Gastrocnemius medialis (tissue), 4 donors: ENCODE data around the gene PER3. TPM values are rescaled to one million over a fixed set of nuclear protein-coding genes. Genes with fewer than 3 reads are reported as not detected.

ENCODE experiments used
- ATAC-seq, 2 donors: fragments of 150-250 bp; one replicate each; pipeline ENCODE4 v1.9.1; 2016
- DNase-seq, 2 donors: peaks; one replicate each; pipeline ENCODE4 v3.0.0-alpha.2; 2019
- H3K27ac ChIP-seq, 4 donors: fragments of 200-600 bp; sonication (generic); 1 replicate in 1 of 4; 2 replicates in 3 of 4; pipeline ENCODE4 v1.5.1; 2016 to 2018; ENCODE audit warnings: mild to moderate bottlenecking in 2 of 4, moderate library complexity in 1 of 4
- H3K27me3 ChIP-seq, 3 donors: fragments of 200-600 bp; sonication (generic) in 2 of 3; 1 replicate in 1 of 3; 2 replicates in 2 of 3; pipeline versions ENCODE4 v1.5.1 to v1.6.0; 2016 to 2019; ENCODE audit warnings: mild to moderate bottlenecking in 1 of 3, moderate library complexity in 1 of 3
- H3K36me3 ChIP-seq, 2 donors: fragments of 200-600 bp; sonication (generic) in 1 of 2; one replicate each; pipeline ENCODE4 v1.5.1; 2017 to 2018
- H3K4me1 ChIP-seq, 2 donors: fragments of 200-600 bp; sonication (generic) in 1 of 2; one replicate each; pipeline ENCODE4 v1.5.1; 2016 to 2017; ENCODE audit warnings: mild to moderate bottlenecking in 2 of 2
- H3K4me3 ChIP-seq, 4 donors: fragments of 200-600 bp; sonication (generic) in 3 of 4; 1 replicate in 1 of 4; 2 replicates in 3 of 4; pipeline ENCODE4 v1.5.1; 2016 to 2019; ENCODE audit warnings: mild to moderate bottlenecking in 2 of 4
- H3K9me3 ChIP-seq, 3 donors: fragments of 200-600 bp; sonication (generic) in 2 of 3; 1 replicate in 1 of 3; 2 replicates in 2 of 3; pipeline ENCODE4 v1.5.1; 2016 to 2019
- POLR2A ChIP-seq, 2 donors: fragments of 450-650 bp; IDR thresholded peaks; one replicate each; pipeline ENCODE4 v1.6.1; 2017; ENCODE audit warnings: antibody characterized with exemption in 2 of 2, mild to moderate bottlenecking in 2 of 2, moderate library complexity in 2 of 2
- in situ Hi-C, 4 donors: fragments of 200-750 bp; cut with MboI; loops; one replicate each; pipeline versions ENCODE4 v1.15.0 to v1.8.0; 2017; ENCODE audit warnings: low sequenced_read_pairs in 4 of 4
- intact Hi-C: fragments of 100-400 bp; cut with DNase I; formaldehyde crosslinking; loops from one replicate; pipeline ENCODE4 v1.15.1; 2023; ENCODE audit warnings: low total_unique reads
- total RNA-seq, 4 donors: library from RNA; depleted of rRNA; stranded (reverse); fragments of >200 nt; gene quantifications; one replicate each; pipeline versions ENCODE4 v1.1.0 to v1.2.3, GENCODE V29; 2016
- TF ChIP-seq, protein P1 (sequence below), 5 experiments: fragments of 450-650 bp in 3 of 5; fragments of 200-600 bp in 2 of 5; sonication (generic) in 2 of 5; IDR thresholded peaks in 4 of 5; conservative IDR thresholded peaks in 1 of 5; 1 replicate in 4 of 5; 2 replicates in 1 of 5; pipeline ENCODE4 v1.5.1; 2016 to 2019; ENCODE audit warnings: antibody characterized with exemption in 5 of 5, mild to moderate bottlenecking in 3 of 5, moderate library complexity in 3 of 5

Gene PER3
- total RNA-seq: 1 to 10 TPM; 3.7 to 7.1 (median 5.5) TPM

DNA sequence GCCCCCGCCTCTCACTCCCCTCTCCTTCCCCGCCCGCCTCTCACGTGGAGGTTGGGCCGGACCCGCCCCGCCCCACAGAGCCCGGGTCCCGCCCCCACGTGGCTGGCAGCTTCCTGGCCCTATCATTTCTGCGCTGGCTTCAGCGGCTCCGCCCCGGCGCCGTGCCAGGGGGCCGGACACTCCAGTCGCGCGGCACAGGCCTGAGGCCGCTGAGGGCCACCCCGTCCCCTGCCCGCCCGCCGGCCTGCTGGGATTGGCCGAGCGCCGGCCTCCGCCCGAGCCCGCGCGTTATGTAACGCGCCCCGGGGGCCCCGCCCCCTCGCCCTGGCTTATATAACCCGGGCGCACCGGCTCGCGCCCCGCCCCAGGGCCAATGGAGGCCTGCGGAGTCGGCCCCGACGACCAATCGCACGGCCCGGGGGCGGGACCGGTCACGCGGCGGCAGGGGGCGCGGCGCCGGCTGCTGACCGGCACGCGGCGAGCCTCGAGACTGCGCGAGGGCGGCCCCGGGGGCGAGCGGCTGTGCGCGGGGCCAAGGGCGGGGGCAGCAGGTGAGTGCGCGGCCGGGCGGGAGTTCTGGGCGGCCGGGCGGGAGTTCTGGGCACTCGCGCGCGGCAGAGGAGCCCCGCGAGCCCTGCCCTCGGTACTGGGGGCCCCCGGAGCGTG is at the start of gene PER3:
TSS of gene PER3 (plus strand) at position 466 of the 666 bp plus-strand sequence. CDS start 587 bp downstream, outside the sequence.
- peaks cover 2 to 46% of the 10 kb centered on the region in 2 donors for H3K36me3 ChIP-seq
- H3K4me1 ChIP-seq: peaks cover 15 to 26% of the 10 kb centered on the region in 2 donors
- peak; percentile 93 to 98 for DNase-seq

DNA sequence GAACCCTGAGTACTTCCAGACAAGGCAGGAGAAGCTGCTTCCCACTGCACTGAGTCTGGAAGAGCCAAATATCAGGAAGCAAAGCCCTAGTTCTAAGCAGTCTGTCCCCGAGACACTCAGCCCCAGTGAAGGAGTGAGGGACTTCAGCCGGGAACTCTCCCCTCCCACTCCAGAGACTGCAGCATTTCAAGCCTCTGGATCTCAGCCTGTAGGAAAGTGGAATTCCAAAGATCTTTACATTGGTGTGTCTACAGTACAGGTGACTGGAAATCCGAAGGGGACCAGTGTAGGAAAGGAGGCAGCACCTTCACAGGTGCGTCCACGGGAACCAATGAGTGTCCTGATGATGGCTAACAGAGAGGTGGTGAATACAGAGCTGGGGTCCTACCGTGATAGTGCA is 46.0 kb upstream of the PER3 start:
- ATAC-seq: no peak
- in situ Hi-C loops: no loop called here

More for the DNA sequence above, at the start of gene PER3:
- peak within 1 kb of the TSS; percentile 71 to 80 (median 78) for H3K4me3 ChIP-seq
- ATAC-seq: peak; percentile 86 to 87
- in situ Hi-C loops: no loop called here
- H3K9me3 ChIP-seq: no peaks in the 10 kb centered on the region
- no peaks in the 10 kb centered on the region for H3K27me3 ChIP-seq
- H3K27ac ChIP-seq: peak within 1 kb of the TSS; percentile 95 to 98 (median 98)
- TF ChIP-seq, protein P1, sequence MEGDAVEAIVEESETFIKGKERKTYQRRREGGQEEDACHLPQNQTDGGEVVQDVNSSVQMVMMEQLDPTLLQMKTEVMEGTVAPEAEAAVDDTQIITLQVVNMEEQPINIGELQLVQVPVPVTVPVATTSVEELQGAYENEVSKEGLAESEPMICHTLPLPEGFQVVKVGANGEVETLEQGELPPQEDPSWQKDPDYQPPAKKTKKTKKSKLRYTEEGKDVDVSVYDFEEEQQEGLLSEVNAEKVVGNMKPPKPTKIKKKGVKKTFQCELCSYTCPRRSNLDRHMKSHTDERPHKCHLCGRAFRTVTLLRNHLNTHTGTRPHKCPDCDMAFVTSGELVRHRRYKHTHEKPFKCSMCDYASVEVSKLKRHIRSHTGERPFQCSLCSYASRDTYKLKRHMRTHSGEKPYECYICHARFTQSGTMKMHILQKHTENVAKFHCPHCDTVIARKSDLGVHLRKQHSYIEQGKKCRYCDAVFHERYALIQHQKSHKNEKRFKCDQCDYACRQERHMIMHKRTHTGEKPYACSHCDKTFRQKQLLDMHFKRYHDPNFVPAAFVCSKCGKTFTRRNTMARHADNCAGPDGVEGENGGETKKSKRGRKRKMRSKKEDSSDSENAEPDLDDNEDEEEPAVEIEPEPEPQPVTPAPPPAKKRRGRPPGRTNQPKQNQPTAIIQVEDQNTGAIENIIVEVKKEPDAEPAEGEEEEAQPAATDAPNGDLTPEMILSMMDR (IDR thresholded peaks at IDR 0.05 in 4 of 5, conservative IDR thresholded peaks at IDR 0.05 in 1 of 5): peak in 2 of 5 experiments; percentile 12 to 59
- TF ChIP-seq POLR2A (IDR thresholded peaks at IDR 0.05): peak; percentile 94 to 96
- intact Hi-C loops: loop anchor here (1.0 to 5.0 kb wide), 2 partner anchors 13 to 1093 kb away; partner anchors contain the start of genes ENO1 and VAMP3

DNA sequence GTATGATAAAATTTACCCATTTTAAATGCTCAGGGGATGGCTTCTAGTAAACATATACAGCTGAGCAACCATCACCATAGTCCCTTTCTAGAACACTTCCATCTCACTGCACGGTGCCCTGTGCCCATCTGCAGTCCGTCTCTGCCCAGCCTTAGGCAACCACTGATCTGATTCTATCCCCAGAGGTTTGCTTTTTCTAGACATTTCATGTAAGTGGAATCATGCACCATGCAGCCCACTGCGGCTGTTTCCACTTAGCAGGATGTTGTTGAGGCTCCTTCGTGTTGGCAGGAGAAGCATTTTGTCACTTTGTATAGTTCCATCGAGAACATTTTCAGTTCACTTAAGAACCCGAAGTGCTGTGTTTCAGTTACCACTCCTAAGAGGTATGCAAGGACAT is 40.7 kb upstream of the PER3 start:
- intact Hi-C loops (no loop called here), in situ Hi-C loops (no loop called here)
- TF ChIP-seq, protein P1 (IDR thresholded peaks at IDR 0.05 in 4 of 5, conservative IDR thresholded peaks at IDR 0.05 in 1 of 5): no peak
- TF ChIP-seq POLR2A (IDR thresholded peaks at IDR 0.05): no peak
- Histone ChIP-seq H3K4me3 (no peak overlapping the region), H3K36me3 (no peaks in the 10 kb centered on the region), H3K4me1 (no peaks in the 10 kb centered on the region), H3K27ac (no peak overlapping the region), H3K9me3 (no peaks in the 10 kb centered on the region), H3K27me3 (no peaks in the 10 kb centered on the region)
- ATAC-seq (no peak), DNase-seq (no peak)

More for the DNA sequence above, 46.0 kb upstream of the PER3 start:
- intact Hi-C loops: no loop called here
- TF ChIP-seq POLR2A (IDR thresholded peaks at IDR 0.05): no peak
- Histone ChIP-seq H3K27me3 (no peaks in the 10 kb centered on the region), H3K4me1 (no peaks in the 10 kb centered on the region), H3K36me3 (no peaks in the 10 kb centered on the region), H3K27ac (no peak overlapping the region), H3K4me3 (no peak overlapping the region), H3K9me3 (no peaks in the 10 kb centered on the region)
- DNase-seq: no peak

DNA sequence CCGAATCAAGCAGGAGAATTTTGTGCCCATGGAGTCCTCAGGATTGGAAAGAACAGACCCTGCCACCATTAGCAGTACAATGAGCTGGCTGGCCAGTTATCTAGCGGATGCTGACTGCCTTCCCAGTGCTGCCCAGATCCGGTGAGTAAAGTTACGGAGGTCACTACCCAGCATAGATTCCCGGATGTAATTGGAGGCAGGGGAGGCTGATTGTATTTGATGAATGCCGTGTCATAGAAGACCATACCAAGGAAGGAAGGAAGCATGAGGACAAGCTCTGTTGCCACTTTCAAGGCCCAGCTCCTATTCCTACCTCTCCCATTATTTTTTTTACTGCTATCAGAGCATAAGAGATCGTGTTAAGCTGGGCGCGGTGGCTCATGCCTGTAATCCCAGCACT is 39.2 kb upstream of the PER3 start:
- in situ Hi-C loops: loop anchor here in 1 of 4 donors (5.0 kb wide), 1 partner anchor 73 kb away; no protein-coding TSS in a partner anchor
- no peak for TF ChIP-seq POLR2A (IDR thresholded peaks at IDR 0.05)
- TF ChIP-seq, protein P1 (IDR thresholded peaks at IDR 0.05 in 4 of 5, conservative IDR thresholded peaks at IDR 0.05 in 1 of 5): no peak

DNA sequence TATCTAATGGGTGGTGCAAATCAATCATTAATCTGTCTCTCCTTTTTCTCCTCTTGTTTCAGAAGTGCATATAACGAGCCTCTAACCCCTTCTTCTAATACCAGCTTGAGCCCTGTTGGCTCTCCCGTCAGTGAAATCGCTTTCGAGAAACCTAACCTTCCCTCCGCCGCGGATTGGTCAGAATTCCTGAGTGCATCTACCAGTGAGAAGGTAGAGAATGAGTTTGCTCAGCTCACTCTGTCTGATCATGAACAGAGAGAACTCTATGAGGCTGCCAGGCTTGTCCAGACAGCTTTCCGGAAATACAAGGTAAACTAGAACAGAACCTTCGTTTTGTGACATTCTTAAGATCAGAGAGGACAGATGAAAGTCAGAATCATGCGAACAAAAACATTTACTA is 38.3 kb upstream of the PER3 start:
- in situ Hi-C loops: loop anchor here in 1 of 4 donors (5.0 kb wide), 1 partner anchor 73 kb away; no protein-coding TSS in a partner anchor
- H3K36me3 ChIP-seq: no peaks in the 10 kb centered on the region
- H3K27me3 ChIP-seq: no peaks in the 10 kb centered on the region
- H3K4me3 ChIP-seq: no peak overlapping the region
- H3K9me3 ChIP-seq: no peaks in the 10 kb centered on the region
- intact Hi-C loops: no loop called here
- no peaks in the 10 kb centered on the region for H3K4me1 ChIP-seq
- DNase-seq: no peak
- no peak for TF ChIP-seq POLR2A (IDR thresholded peaks at IDR 0.05)
- TF ChIP-seq, protein P1 (IDR thresholded peaks at IDR 0.05 in 4 of 5, conservative IDR thresholded peaks at IDR 0.05 in 1 of 5): no peak
- ATAC-seq: no peak
- no peak overlapping the region for H3K27ac ChIP-seq

More for the DNA sequence above, 39.2 kb upstream of the PER3 start:
- Histone ChIP-seq H3K36me3 (no peaks in the 10 kb centered on the region), H3K4me1 (no peaks in the 10 kb centered on the region), H3K27ac (no peak overlapping the region), H3K4me3 (no peak overlapping the region), H3K9me3 (no peaks in the 10 kb centered on the region), H3K27me3 (no peaks in the 10 kb centered on the region)
- ATAC-seq (no peak), DNase-seq (no peak)
- intact Hi-C loops: no loop called here
